ENCODE results near the gene SERPINB8. TPM values are rescaled to one million over a fixed set of nuclear protein-coding genes. Genes with fewer than 3 reads are reported as not detected.

The SERPINB8 gene
- total RNA-seq, 1 donor from 2014 or later = 14.1 TPM

DNA sequence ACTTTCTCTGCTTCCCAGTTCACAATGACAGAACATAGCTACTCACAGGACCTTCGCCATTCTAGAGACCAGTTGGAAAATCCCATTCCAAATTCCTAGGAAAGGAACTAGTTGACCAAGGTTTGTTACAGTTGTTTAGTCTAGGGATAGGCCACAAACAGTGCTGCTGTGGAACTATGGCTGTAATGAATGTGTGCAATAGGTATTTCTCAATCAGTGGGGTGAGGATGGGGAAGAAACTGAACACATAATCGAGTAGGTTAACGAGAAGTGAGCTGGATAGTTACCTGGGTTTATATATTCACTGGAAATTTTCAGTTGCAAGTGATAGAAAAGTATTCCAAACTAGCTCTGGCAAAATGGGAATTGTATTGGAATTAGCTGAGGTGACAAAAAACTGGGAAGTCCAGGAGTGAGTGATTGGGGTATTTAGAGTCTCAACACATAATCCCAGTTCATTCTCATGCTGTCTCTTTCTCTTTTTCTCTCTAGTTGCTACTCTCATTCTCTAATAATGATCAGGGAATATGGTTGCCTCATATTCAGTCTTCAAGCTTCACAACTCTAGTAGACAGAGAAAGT is 39.0 kb upstream of the SERPINB8 start:
- Histone ChIP-seq H3K79me2 (ENCODE audit: insufficient read depth, low read length) (no peaks in the 10 kb centered on the region), H3K36me3 (ENCODE audit: insufficient read depth, low read length) (no peaks in the 10 kb centered on the region), H4K20me1 (ENCODE audit: insufficient read depth, low read length) (no peaks in the 10 kb centered on the region), H3K27ac (ENCODE audit: low read depth, low read length) (no peak overlapping the region), H3K4me3 (ENCODE audit: insufficient read depth, low read depth, low read length) (no peak overlapping the region), H3K27me3 (ENCODE audit: insufficient read depth, low read length) (peaks cover 2% of the 10 kb centered on the region), H3K4me2 (ENCODE audit: low read length) (no peak overlapping the region), H3K9ac (ENCODE audit: low read length) (no peak overlapping the region), H3K4me1 (ENCODE audit: insufficient read depth, low read length) (no peaks in the 10 kb centered on the region), H2AFZ (ENCODE audit: low read depth, low read length) (no peak overlapping the region), H3K9me3 (ENCODE audit: insufficient read depth, low read depth, low read length) (no peaks in the 10 kb centered on the region)
- Mint-ChIP-seq H3K27ac (ENCODE audit: unreplicated experiment) (no peak overlapping the region), H3K4me3 (ENCODE audit: unreplicated experiment) (no peak overlapping the region), H3K27me3 (ENCODE audit: low read depth, unreplicated experiment) (no peaks in the 10 kb centered on the region), H3K4me1 (ENCODE audit: low read depth, unreplicated experiment) (no peaks in the 10 kb centered on the region), H3K9me3 (ENCODE audit: unreplicated experiment) (no peaks in the 10 kb centered on the region), H3K36me3 (ENCODE audit: low read depth, unreplicated experiment) (no peaks in the 10 kb centered on the region)
- TF ChIP-seq EZH2 (IDR thresholded peaks at IDR 0.05; ENCODE audit: insufficient read depth, low read length) = no peak
- TF ChIP-seq, protein P1, sequence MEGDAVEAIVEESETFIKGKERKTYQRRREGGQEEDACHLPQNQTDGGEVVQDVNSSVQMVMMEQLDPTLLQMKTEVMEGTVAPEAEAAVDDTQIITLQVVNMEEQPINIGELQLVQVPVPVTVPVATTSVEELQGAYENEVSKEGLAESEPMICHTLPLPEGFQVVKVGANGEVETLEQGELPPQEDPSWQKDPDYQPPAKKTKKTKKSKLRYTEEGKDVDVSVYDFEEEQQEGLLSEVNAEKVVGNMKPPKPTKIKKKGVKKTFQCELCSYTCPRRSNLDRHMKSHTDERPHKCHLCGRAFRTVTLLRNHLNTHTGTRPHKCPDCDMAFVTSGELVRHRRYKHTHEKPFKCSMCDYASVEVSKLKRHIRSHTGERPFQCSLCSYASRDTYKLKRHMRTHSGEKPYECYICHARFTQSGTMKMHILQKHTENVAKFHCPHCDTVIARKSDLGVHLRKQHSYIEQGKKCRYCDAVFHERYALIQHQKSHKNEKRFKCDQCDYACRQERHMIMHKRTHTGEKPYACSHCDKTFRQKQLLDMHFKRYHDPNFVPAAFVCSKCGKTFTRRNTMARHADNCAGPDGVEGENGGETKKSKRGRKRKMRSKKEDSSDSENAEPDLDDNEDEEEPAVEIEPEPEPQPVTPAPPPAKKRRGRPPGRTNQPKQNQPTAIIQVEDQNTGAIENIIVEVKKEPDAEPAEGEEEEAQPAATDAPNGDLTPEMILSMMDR (IDR thresholded peaks at IDR 0.05; ENCODE audit: insufficient read depth, low read depth, low read length) = no peak
- DNase-seq (ENCODE audit: low read depth) (no peak), FAIRE-seq (no peak)

DNA sequence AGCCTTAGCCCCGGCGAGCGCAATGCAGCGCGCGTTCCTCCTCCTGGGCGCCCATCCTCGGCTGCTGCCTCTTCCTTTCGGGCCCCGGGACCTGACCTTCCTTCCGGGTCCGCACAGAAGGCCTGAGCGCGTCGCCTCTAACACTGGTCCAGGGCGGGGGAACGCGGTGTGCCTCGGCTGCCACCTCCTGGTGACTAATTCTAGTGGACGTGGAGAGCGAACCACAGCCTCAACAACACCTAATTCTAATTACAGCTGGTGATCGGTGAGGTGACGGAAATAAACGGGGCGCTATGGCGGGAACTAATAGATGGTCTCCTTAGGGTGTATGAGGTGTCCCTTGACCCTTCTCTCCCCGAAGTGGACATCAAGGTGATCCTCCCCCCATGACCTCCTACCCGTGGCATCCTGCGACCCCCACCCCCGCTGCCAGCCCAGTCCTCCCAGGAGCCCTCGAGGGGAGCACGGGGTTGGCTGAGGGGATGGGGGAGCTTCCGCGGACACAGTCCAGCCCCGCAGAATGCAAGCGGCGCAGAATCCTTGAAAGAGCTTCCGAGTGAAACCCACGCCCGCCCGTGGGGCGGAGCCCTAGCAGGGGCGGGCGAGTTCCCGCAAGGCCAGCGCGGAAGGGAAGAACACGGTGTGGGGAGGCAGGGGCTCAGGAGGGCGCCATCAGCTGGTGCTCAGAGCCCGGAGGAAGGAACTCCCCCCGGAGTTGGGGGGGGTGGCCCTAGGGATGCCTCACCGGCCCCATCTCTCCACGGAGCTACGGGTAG is 33.5 kb upstream of the SERPINB8 start:
- no peaks in the 10 kb centered on the region for H3K9me3 ChIP-seq (ENCODE audit: insufficient read depth, low read depth, low read length)
- no peak for FAIRE-seq
- Mint-ChIP-seq H3K36me3 (ENCODE audit: low read depth, unreplicated experiment) (no peaks in the 10 kb centered on the region), H3K9me3 (ENCODE audit: unreplicated experiment) (no peaks in the 10 kb centered on the region), H3K4me1 (ENCODE audit: low read depth, unreplicated experiment) (no peaks in the 10 kb centered on the region), H3K27me3 (ENCODE audit: low read depth, unreplicated experiment) (no peaks in the 10 kb centered on the region), H3K27ac (ENCODE audit: unreplicated experiment) (peak overlapping the region; percentile 58), H3K4me3 (ENCODE audit: unreplicated experiment) (peak overlapping the region; percentile 83)
- no peaks in the 10 kb centered on the region for H3K27me3 ChIP-seq (ENCODE audit: insufficient read depth, low read length)
- no peaks in the 10 kb centered on the region for H4K20me1 ChIP-seq (ENCODE audit: insufficient read depth, low read length)
- no peak overlapping the region for H3K27ac ChIP-seq (ENCODE audit: low read depth, low read length)
- H3K4me1 ChIP-seq (ENCODE audit: insufficient read depth, low read length) = no peaks in the 10 kb centered on the region
- H3K4me3 ChIP-seq (ENCODE audit: insufficient read depth, low read depth, low read length) = peak overlapping the region; percentile 60
- H3K36me3 ChIP-seq (ENCODE audit: insufficient read depth, low read length) = no peaks in the 10 kb centered on the region
- peak; percentile 35 for TF ChIP-seq EZH2 (IDR thresholded peaks at IDR 0.05; ENCODE audit: insufficient read depth, low read length)
- TF ChIP-seq, protein P1 (IDR thresholded peaks at IDR 0.05; ENCODE audit: insufficient read depth, low read depth, low read length) = peak; percentile 47
- no peaks in the 10 kb centered on the region for H3K79me2 ChIP-seq (ENCODE audit: insufficient read depth, low read length)
- H3K9ac ChIP-seq (ENCODE audit: low read length) = peak overlapping the region; percentile 70
- H3K4me2 ChIP-seq (ENCODE audit: low read length) = peak overlapping the region; percentile 98
- peak; percentile 38 for DNase-seq (ENCODE audit: low read depth)
- peak overlapping the region; percentile 97 for H2AFZ ChIP-seq (ENCODE audit: low read depth, low read length)
